HG02798 (cell line): ENCODE measurements around the gene IL17A.

Experiments
- ATAC-seq: cut with Tn5 transposase; IDR thresholded peaks from one replicate; pipeline ENCODE4 v1.9.1; 2021; ENCODE audit warnings: mild to moderate bottlenecking; ENCODE audit not compliant: unreplicated experiment, poor library complexity

The IL17A gene

DNA sequence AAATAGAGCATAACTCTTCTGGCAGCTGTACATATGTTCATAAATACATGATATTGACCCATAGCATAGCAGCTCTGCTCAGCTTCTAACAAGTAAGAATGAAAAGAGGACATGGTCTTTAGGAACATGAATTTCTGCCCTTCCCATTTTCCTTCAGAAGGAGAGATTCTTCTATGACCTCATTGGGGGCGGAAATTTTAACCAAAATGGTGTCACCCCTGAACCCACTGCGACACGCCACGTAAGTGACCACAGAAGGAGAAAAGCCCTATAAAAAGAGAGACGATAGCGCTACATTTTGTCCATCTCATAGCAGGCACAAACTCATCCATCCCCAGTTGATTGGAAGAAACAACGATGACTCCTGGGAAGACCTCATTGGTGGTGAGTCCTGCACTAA lies at the start of gene IL17A:
Gene IL17A, plus strand, starts transcription at position 301 of the 400 bp plus-strand sequence. Its CDS starts 57 bp downstream, at position 358.
- peak; percentile 24 for ATAC-seq

DNA sequence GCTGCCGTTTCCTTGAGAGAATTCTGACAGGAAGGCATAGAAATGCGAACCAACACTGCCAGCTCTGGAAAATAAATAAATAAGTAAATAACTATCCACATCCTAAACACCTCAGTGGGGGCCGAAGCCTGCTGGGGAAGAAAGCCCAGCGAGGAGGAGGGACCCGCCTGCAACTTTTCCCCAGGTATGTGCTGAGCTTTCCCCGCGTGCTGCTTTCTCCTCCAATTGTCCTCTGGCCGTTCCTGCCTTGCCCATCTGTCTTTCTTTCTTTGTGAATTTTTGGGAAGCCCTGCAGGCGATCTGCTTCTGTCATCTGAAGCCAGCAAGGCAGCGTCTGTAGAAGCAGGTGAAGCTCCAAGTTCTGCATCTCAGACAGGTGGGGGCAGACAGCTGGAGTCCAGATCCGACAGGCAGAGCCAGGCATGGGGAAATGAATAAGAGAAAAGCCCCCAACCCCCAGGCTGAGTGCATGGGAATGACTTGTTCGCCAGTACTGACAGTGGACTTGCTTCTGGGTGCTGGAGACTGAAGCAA lies 49.2 kb upstream of the IL17A start:
- no peak for ATAC-seq

DNA sequence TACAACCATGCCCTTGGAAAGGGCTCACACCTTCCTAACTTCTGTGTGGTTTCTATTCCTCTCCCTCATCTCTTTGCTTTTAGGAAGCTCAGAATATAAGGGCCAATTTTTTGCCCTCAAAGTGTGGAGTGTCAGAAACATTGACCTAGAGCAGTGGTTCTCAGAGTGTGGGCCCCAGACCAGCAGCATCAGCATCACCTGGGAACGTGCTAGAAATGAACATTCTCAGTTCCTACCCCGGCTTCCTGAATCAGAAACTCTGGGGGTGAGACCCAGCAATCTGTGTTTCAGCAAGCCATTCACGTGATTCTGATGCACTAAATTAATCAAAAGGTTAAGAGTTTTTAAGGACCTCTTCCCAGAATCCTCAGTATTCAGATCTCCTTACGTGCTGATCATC lies 47.9 kb upstream of the IL17A start:
- no peak for ATAC-seq

DNA sequence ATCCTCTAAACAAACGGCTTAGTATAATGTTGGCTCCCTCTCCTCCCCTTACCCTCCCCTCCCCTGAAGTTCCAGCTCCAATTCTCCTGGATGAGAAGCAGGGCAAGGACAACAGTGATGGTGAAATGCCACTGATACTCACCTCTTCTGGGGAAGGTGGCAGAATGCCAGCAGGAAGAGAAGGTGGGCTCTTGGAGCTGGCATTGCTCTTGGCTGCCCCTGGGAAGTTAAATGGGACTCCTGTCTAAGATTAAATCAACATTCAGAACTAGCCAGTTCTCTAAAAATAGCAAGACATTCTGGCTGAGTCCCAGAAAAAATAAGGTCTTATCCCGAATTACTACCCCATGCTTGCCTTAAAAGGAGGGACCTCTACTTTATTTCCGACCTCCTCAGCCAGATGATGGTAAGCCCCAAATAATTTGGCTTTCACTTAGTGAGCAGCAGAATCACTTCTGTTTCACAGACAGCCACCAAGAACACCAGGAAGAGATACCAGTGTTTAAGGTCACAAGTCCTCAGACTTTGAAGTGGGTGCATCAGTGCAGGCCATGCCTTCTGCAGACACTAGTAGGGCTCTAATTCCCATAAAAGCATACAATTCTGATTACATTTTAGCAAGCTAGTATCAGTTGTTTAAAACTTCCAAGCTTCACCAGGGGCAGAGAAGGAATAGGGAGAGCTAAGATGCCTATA lies 46.0 kb upstream of the IL17A start:
- ATAC-seq: no peak

DNA sequence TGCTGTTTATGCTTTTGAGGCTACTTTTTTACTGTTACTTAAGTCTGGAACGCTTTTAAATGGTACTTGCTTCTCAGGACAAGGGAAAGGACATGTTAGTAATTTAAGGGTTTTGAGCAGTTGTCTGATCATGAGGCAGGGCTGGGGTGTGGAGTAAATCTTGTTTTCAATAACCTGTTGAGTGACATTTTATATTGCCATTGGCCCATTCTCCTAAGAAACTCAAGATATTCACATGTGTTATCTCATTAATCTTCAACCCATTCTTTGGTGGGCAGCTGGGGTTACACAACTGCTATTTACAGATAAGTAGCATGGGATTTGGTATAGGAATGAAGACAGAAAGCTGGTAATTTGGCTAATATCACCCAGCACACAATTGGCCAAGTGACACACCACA lies 44.6 kb upstream of the IL17A start:
- ATAC-seq: no peak

DNA sequence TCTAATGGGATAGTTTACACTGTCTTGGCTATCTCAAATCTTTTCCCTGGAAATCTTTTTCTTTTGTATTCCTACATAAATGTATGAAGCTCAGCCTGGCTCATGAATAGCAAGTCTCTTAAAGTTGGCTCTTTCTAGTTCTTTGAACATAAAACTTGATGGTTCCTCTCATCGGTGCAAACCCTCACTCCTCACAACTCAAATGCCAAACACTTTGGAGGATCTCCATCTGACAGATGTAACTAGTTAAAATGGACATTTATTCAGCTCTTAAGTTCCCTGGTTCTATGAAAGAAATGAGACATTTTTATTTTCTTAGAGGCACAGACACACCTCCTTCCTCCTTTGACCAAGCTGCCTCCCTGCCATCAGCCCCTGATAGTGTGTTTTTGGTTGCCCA lies 43.6 kb upstream of the IL17A start:
- no peak for ATAC-seq

DNA sequence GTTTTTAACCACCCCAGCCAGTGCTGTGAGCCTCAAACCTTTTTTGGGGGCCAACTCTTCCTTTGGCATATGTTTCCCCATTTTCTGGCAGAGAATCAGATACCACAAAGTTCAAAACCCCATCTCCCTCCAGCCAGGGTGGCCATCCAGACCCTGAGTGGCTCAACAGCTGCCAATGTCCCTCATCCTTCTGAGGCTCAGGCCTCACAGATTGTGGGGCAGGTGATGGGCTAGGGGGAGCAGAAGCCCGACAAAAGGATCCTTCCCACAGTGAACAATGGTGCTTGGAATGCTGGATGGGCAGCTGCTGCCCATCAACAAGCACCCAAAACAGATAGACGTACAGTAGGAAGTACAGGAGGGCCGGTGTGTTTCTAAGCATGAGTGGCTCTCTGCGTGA lies 42.6 kb upstream of the IL17A start:
- no peak for ATAC-seq

DNA sequence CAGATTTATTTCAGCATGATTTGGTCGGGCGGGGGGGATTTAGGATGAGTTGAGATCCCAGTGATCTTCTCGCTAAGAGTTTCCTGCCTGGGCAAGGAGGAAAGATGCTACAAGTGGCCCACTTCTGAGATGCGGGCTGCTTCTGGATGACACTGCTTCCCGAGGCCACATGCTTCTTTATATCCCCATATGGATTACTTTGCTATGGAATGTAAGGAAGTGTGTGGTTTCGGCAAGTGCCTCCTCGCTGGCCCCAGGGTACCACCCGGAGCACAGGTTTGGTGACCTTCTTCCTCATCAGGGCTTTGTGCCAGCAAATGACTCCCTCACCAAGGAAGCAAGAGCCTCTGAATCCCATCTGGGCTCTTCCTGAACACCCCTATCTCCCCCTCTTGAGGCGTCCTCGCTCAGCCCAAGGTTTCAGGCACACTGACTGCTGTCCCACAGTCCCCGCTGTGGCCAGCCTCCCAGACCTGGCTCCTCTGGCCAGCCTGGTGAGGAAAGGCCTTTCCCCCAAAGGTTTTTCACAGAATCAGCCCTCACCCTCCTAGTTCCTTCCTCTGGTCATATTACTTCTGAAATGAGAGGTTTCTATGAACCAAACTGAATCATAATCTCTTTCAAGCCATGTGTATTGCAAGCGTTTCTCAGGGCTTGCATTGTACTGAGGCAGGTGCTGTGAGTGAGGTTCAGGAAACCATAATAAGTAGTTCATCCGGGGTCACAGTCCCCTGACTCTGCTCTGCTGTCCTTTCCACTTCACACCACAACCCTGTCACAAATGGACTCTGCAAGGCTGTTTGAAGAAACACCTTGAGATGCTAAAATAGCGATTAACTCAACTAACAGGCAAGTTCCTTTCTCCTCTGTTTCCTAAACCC lies 41.7 kb upstream of the IL17A start:
- no peak for ATAC-seq

DNA sequence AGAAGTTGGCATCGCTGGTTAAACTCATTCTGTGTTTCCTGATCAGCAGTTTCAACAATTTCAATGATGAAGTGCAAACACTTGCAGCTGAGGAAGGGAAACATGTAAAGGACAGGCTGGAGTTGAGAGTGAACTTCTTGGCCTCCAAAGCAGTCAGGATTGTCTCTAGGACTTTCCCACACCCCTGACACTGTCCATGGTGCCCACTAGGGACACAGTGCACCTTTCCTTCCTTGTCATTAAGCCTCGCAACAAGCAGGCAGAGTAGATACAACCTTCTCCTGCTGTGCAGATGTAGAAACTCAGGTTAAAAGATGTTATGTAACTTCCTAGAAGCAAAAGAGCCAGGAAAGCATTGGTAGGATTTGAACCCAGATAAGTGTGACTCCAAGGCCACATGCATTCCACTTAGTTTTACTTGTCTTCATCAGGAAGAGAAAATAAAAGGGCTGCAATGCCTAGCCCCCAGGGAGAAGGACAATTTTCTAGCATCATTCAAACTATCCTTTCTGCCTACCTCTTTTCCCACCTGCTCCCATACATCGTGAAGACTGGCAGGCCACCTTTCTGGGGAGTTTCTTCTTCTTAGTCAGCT lies 39.2 kb upstream of the IL17A start:
- ATAC-seq: no peak

DNA sequence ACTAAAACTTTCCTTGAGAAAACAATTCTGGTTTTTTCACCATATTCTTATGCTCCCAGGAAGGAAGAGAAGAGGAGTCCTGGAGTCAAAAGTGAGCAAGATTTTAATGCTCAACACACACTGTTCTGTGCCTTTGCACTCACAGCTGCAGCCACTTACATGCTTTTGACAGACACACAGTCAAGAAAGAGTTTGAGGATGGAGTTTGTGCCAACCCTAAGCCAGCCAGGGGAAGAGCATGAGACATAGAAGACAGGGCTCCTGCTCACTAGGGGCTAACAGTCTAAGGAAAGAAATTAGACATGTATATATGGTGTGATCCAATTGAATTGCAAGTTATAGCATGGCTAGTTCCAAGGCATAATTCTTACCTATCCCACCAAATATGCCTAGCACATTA lies 37.1 kb upstream of the IL17A start:
- no peak for ATAC-seq

DNA sequence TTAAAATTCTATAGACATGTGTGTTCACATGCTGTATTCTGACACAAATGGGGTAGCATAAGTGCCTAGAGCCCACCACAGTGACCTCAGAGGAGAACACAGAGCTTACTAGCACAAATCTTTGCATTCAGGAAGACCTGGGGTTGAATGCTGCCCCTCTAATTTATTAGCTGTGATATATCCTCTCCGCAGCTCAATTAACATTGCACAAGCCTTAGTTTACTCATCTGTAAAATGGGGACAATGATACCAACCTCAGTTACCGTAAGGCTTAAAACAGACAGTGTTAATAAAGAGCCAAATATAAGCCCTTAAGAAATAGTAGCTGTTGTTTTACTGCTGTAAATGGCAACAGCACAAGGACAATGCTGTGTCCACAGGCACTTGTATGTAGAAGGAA lies 36.2 kb upstream of the IL17A start:
- no peak for ATAC-seq

DNA sequence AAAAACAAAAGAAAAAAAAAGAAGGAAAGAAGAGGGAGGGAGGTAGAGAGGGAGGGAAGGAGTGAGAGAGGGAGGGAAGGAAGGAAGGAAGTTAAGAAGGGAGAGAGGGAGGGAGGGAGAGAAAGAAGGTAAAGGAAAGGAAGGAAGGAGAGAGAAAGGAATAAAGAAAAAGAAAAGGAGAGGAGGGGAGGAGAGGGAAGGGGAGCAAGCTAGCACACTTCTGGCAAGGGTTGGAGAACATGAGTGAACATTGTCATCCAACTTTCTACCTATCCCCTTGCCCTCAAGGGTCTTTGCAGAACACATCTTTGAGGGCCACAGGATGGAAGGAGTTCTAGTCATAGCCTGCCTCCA lies 34.1 kb upstream of the IL17A start:
- no peak for ATAC-seq

DNA sequence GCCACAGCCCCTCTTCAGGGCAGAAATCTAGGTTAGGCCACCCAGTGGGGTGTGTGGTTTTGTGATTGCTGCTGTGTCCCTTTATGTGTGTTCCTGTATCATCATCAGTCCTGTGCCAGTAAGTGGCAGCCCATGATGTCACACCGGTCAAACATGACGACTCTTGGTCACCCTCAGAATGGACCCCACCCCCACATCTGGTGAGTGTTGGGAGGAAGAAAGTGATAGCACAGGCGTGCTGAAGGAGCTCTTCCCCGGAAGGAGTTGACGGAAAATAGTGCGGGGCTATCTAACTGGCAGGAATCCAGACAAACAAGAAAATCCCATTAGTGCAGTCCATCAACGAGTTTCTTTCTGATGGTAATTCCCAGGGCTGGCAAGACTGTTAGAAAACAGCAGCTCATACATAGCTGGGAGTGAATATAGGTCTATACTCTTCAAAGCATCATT lies 33.4 kb upstream of the IL17A start:
- ATAC-seq: no peak

DNA sequence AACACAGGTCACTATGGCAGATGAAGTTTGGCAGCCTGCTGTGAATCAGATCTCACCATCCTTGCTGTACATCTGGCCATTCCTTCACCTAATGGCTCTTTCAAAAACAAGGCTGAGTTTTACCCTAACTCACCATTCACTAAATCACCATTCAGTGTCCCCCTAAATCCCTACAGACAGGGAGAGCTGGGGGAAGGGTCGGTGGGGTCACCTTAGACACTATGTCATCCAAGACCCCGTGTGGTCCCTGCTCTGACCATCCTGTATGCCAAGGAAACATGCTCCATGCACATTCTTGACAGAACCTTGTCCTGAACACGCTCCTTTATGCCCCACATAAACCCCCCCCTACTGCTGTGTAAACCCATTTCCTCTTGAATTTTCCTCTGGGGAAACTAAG lies 31.8 kb upstream of the IL17A start:
- ATAC-seq: no peak

DNA sequence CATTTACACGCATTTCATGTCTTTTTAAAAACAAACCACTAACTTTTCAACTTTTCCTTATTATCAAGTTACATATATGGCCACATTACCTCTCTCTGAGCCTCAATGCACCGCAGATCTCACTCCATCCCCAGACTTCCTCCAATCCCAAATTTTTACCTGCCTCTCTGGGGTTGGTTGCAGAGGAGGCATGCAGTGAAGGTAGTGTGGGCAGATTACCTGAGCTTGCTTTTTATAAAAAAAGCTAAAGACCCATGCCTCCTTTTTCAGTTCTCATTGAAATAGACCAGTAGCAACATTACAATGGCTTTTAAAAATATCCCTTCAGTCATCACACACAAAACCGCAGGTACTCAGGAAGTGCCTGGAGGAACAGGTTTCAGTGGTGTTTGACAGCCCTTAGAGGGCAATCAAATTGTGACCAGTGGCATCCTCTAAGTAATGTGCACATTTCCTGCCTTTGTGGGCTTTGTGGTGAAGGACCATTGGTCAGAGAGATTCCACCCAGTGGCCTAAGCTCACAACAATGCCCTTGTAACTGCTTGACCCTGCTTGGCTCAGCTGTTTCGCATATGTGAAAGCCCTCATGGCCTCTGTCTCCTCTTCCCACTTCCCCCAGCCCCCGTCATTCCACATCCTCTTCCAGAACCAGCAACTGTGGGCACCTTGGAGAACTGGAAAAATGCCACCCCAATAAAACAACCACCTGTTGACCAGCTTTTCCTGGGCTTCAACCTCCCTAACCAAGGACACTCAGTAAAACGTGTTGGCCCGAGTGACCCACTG lies 30.2 kb upstream of the IL17A start:
- peak; percentile 84 for ATAC-seq

DNA sequence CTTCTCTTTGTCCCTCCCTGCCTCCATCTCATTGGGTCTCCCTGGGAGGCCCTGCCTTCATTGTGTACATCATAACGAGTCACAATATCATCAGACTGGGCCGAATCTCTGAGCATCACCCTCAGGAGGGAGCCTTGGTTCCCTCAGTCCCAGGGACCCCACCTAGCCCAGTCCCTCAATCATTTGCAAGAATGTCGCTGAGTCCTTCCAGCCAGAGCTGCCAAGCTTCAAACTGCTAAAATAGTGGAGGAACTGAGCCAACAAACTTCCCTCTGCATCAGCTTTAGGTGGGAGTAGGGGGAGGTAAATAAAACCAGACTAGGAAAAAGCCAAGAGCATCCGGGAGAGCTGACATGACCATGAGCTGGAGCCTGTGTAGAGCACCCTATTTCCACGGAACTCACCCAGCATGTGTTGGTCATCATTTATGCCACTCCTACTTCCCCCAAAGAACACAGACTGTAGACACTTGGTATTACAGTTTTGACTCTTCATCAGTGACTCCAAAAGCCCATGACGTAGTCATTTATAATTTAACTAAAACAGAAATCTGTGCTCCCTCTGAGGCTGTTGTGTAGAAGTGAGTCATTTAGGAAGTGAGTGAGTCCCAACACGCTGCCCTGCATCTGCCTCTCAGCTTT lies 28.8 kb upstream of the IL17A start:
- ATAC-seq: peak; percentile 51

DNA sequence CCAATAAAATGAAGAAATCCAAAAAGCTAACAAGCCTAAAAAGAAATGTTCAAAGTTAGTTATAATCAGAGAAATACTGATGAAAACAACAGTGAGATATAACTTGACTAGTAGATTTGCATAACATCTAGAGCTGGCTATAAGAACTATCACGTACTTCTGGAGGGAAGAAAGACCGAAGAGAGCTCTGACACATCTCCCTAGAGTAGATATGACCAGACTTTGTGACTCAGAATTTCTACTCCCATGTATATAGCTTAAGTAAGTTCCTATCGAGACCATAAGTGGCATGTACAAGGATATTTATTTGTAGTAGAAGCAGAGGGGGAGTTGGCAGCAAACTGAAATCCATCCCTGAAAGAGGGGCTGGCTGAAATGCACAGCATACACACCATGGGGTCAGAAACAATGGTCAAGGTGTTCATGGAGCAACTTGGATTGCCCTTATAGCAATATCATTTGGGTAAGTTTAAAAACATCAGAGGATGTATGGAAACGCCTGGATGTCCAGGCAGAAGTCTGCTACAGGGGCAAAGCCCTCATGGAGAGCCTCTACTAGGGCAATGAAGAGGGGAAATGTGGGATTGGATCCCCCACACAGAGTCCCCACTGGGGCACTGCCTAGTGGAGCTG lies 25.6 kb upstream of the IL17A start:
- ATAC-seq: no peak

DNA sequence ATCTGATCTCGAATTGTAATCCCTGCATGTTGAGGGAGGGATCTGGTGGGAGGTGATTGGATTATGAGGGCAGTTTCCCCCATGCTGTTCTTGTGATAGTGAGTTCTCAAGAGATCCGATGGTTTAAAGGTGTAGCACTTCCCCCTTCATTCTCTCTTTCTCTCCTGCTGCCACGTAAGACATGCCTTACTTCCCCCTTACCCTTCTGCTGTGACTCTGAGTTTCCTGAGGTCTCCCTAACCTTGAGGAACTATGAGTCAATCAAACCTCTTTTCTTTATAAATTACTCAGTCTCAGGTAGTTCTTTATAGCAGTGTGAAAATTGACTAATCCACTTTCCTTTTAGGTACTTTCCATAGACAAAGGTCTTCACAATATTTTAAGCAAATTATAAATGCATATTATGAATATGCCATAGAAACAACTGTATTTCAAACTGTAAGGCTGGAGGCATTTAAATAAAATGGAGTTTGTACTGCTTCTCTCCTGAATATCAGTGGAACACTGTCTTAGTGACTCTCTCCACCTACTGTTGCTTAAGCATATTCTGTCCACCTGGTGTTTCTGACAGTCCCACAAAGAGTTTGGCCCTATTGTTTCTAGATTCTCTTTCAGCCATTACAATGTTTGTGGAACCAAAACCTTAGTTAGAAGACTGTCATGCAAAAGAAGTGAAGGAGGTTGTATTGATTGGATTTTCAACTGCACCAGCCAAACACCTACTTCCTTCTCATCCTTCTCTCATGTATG lies 24.3 kb upstream of the IL17A start:
- ATAC-seq: peak; percentile 50
